Right kidney (tissue), 1 donor: ENCODE results near the gene MYO1H.

Experiments
- DNase-seq: peaks from one replicate; pipeline ENCODE4 v3.0.0-alpha.2; 2016

MYO1H gene

DNA sequence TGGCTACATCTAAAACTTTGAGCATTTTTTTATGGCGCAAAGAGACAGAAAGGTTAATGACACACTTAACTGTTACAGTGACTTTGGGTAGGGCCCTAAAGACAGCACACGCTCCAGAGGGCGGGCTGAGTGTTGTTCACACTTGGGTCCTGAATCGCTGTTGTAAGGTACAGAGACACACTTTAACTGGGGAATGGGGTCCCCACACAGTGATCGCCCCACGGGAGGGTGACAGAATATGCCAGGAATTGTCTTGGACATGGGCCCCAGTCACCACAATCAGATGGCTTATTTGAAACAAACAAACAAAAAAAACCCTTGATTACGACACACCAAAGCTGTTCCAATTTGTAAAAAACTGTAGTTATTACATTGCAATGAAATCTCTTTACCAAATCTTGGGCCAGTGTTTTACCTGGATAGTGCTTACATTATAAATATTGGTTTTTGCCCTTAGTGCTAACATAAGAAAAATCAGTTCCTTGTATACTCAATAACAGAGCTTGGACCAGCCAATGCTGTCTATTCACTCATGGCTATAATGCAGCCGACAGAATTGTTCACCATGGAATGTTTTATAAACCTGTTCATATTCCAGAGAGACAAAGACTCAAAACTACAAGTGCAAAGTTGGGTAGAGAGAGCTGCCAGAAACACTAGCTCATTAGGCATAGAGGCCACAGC is 101.1 kb downstream of the MYO1H start:
- DNase-seq, result no peak

DNA sequence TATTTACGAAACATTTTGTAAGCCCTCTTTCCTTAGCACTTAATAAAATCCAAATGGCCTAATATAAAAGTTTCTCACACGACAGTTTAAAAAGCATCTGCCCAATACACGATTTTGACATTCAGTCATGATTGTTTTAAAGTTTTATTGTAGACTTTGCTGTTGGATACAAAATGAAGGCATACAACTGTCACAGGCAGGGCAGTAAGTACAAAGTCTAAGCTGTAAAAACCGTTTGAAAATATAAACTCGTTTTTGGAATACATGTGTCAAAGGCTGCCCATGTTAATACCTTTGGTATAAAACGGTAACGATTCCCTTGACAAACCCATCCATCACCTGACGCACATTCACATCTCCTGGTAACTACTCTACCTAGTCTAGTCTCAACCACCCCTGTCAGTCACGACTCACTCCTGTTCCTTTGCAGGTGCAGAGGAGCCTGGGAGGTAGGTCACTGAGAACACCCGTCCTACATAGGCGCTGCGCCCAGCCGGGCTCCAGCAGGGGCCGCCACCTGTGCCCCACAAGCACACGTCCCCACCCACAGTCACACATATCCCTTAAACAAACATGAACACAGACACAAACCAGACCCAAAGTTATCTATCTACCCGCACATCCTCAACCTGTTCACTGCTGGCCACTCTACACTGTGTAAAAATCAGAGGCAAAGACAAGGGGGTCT is 102.3 kb downstream of the MYO1H start:
- no peak for DNase-seq

DNA sequence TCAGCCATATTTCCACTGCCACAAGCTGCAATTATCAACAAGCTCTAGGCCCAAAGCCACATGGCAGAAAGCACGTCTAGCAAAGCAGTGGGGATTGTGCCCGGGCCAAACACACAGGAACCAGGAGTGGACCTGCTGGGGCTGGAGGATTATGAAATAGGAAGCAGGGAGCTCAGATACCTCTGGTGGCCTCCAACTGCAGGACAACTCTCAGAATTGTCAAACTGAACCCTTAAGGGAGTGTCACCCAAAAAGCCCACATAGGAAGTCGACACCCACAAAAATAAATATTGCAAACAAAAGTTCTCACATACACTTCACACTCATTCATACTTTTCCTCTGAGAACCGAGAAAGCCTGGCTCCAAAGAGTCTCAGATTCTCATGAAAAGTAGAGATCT is 103.3 kb downstream of the MYO1H start:
- no peak for DNase-seq

DNA sequence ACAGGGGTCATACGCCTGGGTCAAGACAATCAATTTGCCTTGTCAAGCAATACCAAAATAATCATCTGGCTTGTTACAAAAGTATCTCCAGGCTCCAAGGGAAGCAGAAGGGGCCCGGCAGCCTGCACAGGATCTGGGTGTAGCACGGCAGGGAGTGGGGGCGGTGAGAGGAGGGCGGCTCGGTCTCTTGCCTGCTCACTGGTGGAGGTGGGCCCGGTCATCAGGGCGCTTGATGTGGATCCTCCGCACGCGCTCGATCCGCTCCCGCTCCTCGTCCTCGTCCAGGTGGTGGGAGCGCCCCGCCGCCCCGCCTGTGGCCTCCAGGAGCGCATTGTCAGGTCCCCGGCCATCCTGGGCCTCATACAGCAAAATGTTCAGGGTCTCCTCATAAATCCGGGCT is 103.7 kb downstream of the MYO1H start:
- DNase-seq, result no peak

DNA sequence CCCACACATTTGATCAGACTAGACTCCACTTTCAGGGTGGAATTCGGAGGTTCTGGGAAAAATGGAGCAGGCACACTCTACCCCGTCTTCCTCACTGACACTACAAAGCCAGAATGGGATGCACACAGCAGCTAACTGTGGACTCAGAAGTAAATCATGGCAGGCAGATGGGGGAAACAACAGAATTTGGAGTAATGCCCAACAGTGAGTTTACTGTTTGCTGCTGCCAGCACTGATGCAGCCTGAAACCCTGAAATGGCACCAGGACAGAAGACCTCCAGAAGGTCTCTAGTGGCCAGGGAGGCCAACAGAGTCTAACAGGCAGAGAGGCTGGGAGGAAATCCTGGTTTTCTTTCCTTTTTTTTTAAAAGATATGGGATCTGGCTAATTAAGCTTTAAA is 104.8 kb downstream of the MYO1H start:
- DNase-seq, result no peak

DNA sequence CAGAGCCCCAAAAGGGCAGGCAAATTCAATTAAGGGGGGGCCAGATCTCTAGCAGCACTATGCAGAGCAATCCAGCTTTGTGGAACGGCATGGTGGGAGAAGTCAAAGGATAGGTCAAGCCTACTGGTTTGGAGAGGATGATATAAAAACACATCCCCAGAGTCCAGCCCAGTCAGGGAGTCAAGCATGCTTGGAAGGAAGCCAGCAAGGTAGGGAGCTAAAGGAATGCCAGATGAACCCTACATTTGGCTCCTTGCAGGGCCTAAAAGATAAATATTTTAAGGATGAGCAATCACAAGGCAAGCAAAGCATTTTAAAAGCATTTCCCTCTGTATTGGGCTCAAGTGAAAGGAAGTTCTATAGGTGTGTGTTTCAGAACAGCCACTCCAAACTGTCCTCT is 108.0 kb downstream of the MYO1H start:
- DNase-seq, result no peak

DNA sequence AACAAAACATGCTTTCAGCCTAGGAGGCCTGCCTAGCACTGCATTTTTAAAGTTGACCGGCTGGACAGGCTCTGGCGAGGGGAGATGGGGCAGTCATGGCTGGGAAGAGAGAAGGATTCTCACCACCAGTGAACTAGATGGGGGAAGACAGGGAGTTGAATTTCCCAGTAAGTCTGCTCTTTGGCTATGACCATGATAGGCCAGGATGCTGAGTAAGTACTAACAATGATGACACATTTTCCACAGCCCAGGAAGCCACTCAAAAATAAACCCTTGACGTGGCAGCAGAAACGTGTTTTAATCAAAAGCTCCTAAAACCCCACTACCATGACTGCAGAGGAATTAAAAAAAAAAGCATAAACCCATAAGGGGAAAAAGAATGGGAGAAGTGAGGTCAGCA is 110.4 kb downstream of the MYO1H start:
- DNase-seq, result no peak

DNA sequence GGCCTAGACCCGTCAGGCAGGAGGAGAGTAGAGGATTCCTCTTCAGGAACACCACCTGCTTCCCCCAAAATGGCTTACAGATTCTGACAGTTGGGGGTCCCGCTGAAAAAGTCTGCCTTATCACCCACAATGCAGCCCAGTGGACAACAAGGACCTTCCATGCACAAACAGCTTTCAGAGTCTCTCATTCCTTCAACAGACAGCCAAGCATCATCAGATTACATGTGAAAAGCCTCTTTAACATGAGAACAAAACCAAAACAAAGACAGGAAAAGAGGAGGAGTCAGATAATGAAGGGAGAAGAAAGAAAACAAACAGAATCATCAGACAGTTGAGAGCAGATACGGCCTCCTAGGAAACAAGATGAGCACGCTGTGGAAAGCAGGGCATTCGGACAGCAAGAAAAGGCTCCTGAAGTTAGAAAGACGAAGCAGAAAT is 111.1 kb downstream of the MYO1H start:
- DNase-seq, result peak; percentile 49

DNA sequence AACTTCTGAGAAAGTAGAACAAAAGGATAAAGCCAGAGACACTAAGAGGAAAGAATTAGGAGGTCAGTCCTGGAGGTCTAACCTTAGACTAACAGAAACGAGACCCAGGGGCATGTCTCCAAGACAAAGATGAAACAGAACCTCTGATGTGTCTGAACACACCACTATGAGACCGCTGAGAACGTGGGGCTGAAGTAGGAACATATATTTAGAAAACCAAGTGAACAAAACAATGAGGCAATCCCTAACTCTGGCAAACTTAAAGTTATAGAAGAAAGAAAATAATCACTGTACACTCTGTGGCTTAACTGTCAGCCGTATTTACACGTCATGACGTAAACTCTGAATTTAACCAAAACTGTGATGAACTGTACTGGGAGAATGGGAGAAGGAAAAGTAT is 111.5 kb downstream of the MYO1H start:
- DNase-seq, result no peak

DNA sequence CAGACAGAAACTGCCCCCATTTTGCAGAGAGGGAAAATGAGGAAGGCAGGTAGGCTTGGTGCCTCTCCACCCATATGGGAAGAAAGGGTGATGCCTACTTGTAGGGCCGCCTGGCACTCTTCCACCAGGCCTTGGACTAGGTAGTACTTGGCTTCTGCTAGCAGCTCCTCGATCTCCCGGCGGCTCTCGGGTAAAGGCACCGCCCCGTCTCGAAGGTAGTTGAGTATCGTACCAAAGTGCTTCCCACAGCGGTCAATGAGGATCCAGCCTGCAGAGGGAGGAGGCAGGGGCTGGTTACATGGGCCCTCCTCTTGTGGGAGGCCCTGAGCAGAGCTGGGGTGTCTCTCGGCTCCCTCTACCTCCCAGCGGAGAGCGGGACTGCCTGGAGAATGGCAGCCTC is 112.8 kb downstream of the MYO1H start:
- no peak for DNase-seq

DNA sequence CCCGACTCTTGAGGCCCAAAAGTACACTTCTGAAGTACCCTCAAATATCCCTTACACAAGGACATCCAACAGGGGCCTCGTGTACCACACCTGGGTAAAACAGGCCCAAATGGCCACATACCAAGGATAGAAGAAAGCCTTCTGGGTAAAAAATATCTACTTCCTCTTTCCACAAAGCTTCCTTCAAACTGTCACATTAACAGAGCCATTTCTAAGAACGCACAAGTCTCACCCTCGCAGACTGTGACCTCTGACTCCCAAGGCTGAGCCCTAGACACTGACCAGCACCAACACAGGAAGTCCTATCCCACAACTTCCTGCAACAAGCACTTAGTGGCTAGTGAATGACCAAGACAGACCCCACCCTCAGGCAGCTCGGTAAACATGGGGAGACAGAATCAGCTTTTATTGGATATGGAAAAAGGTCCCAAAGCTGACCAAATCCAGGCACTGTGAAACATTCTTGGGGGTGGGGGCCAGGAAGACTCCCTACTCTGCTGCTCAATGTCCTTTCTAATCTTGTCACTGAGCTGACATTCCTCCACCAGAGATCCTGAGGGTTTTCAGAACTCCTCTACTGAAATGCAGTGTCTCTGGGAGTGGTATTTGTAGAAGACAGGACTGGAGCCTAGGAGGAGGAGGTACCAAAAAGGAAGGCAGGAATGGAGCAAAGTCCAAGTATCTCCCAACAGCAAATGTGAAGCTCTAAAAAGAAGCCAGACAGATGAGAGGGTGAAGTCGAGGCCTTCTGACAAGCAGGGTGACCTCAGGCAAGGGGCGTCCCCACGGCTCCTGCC is 113.5 kb downstream of the MYO1H start:
- peak; percentile 11 for DNase-seq

DNA sequence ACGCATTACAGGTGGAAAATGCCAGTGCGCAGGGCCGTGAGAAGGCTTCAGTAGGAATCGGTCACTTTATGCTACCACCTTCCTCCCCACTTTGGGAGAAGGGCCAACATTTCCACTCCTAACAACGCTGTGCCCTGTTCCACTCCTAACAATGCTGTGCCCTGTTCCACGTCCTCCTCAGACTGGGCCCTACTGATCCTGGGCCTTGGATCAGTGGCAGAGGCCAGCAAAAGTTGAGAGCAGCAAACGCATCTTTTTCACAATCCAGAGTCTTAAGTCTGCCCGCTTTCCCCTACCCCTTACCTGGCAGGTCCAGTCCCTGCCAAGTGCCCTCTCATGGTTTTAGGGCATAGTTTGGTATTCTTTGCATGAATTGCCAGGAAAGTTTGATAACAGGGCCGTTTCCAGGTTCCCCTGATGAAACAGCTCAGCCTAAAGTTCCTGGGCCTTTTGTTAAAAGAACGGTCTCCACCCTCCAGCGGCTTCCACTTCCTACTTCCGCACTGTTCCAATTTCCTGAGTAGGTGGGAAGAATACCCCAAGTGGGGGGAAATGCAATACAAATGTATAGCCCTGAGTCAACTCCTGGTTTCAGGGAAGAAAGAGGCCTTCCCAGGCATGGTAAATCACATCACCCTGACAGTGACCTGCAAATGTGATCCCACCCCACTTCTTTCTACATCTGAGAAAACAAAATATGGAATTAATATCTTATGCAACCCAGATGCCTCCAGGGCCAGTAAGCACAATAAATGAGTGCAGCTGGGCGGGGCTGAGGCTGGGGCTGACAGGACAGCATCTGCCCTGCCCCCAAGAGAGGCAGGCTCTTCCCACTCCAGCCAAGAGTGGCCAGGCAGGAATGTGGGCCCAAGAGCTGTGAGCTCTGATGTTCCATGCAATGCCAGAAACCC is 114.4 kb downstream of the MYO1H start:
- DNase-seq, result peak; percentile 61

DNA sequence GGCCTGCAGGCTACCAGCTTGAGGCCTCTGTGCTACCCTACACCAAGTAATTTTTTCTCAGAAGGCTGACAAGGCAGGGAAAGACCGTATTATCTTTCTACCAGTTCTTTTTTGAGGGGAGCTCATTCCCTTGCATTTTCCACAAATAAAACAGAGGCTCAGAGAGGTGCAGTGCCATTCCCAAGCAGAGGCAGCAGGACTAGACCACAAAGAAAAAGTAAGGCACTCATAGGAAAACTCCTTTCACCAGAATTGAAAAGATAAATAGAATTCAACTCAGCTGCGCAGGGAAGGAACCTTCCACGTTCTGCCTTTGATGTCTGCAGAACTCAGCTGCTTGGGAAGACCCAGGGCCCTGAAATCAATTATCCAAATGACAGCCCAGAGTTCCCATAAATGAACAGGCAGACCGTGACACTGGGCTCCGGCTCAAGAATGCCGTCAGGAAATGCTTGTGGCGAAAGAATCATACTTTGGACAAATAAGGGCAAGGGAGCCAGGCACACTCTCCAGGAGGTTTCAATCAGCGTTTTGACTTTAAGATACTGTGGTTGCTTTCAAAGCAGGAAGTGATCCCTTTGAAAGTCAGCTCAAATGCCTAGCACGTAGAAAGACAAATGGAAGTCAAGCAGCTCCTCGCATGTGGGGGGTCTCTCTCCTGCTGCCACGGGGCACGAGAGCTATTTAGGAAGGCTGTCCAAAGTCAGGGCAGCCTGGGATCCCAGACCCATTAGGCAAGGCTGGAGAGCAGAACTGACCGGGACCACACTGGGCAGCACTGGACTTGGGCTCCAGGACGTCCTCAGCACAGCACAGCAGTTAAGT is 115.4 kb downstream of the MYO1H start:
- peak; percentile 64 for DNase-seq

DNA sequence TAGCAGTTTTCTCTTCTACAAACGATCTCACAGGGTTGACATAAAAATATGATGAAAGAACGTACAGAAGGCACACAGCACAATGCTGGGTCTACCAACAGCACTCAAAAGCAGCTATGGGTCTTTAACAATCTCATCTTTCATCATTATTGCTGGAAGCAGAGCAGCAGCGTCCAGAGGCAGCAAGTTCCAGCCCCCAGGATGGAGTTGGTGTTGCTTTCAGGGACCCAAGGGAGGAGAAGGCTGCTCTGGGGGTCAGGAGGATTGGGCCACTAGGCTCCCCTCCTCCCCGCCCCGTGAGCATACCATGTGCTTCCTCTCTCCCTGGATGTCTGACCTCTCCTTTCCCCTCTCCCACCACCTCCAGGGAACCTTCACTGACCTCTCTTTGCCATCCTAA is 116.1 kb downstream of the MYO1H start:
- DNase-seq, result no peak

DNA sequence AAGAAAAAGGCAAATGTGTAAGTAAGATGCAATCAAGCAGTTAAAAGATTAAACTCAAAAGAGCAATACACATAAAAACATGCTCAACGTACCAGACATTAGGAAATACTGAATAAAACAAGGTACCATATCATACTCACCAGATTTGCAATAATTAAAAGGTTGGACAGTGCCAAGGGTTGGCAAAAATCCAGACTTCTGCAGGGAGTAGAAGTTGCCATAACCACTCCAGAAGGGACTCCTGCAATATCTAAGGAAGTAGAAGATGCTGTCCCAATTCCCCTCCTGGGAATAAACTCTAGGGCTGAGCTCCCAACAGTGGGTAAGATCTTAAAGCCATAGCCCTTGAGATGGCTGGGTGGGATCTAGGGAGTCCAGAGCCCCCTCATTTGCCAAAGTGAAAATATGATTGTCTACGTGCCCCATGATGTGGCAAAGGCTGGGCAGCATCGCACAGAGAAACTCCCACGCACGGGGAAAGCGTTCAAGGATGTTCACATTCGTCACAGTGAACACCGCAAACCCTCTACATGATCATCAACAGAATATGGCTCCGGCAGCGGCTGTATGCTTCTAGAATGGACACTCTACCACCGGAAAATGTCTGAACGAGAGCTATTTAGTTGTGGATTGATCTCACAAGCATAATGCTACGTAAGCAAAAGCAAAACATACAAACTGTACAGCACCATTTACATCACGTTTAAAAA is 117.1 kb downstream of the MYO1H start:
- no peak for DNase-seq

DNA sequence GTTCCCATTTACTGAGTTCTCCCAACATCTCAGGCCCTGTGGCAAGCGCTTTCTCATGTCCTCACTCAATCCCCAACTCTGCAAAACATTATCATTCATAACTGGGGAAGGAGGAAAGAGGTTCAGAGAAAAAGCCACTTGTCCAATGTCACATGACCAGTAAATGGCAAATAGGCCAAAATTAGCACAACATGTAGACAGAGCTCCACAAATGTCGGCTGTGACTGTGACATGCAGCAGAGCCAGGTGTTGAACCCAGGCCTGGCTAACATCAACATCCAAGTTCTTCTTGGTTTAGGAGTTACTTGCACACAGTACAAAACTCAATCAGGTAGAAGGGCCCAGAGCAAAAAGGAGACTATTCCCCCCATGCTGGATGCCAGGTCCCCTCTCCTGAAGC is 118.6 kb downstream of the MYO1H start:
- no peak for DNase-seq

DNA sequence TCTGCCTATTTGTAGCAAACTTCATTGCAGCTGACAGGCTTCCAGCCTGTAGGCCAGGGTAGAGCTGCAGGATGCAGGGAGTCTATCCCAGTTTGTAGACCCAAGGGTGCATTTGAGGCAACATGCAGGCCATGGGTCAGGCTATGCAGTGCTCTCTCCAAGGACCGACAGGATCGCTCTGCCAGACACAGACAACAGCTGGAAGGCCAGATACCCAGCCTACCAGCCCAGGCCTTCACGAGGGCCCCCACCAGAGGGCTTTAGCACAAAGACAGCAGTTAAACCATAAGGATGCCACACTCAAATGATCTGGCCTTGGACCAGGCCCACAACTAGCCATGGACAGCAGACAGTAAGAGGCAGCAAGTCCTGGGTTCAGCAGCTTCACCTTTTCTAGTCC is 119.1 kb downstream of the MYO1H start:
- no peak for DNase-seq

DNA sequence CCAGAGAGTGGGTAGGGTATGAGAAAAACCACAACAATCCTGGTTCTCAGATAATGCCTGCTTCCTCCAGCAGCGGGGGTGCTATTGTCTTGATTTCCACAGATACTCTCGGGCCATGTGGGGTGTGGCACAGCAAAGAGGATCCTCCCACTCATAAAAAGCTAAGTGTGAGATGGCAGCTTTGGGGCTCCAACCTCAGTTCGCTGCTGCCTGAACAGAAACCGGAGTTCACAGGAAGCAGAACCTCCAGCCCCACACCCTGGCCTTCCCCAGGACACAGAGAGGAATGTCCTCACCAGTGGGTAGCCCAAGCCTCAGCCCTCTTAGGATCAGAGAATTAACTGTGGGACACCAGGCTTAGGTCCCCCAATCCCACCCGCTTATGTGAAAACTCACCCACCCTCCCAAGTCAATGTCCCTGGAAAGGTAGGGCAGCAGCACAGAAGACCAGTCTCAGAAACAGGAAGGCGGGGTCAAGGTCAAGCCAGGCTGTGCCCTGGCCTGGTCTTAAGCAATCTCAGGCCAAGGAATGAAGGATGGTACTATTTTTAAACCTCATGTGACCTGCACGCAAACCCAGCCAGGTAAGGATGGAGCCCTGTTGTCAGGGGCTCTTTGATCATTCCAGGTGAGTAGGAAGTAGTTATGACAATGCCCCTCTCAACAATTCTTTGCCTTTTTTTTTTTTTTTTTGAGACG is 120.4 kb downstream of the MYO1H start:
- DNase-seq, result no peak

DNA sequence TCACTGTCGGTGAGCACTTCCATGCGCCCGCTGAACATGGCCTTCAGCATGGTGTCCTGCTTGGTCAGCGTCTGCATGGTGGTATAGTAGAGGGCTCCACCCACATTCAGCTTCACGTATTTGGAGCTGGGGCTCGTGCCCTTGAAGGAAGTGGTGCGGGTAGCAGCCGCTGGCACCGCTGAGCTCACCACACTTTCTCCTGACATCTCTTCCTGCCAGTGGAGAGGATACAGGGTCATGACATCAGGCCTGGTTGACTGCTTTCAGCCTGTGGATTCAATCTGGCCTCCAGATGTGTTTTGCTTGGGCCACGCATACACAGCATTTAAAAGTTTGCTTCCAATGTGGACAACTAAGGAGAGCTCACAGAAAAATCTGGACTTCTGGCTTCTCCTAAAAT is 121.8 kb downstream of the MYO1H start:
- no peak for DNase-seq

DNA sequence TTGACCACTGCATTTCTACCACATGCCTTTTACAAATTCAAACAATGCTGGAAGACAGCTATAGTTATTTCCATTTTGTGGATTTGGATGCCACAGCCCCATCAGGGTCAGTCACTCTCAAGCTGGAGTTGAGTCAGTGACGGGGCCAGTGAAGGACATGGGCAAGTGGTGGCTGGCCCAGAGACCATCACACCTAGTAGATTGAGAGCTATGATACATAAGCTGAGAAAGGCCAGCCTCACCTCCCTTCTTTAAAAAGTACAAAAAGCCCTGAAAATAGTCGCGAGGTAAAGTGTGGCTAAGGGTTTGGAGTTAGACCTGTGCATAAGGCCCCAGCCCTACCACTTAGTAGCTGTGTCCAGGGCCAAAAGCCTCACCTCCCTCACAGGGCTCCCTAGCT is 125.3 kb downstream of the MYO1H start:
- DNase-seq, result no peak
